ENCODE data around the gene CALCOCO2. TPM values are rescaled to one million over a fixed set of nuclear protein-coding genes. Genes with fewer than 3 reads are reported as not detected.
A peak's percentile ranks its signal among the peaks of the same experiment; 100 is the strongest.

The CALCOCO2 gene
- total and polyA plus RNA-seq, 2 of the 13 experiments (the other 11 are each of a cell fraction or from before 2014, with no cell fraction given) = 72.9 to 111 TPM

GRCh38 chr17:48878920-48879898 is 48.4 kb downstream of the CALCOCO2 start (continued):
- TF ChIP-seq ARNTL (CRISPR knock-in tag; IDR thresholded peaks at IDR 0.05) (no peak), PATZ1 (CRISPR knock-in tag; IDR thresholded peaks at IDR 0.05) (no peak), IKZF4 (CRISPR knock-in tag; IDR thresholded peaks at IDR 0.05; ENCODE audit: borderline replicate concordance, low read depth, not compliant biosample characterization) (no peak), REST (IDR thresholded peaks at IDR 0.05; ENCODE audit: borderline replicate concordance in 1 of 2, low read depth in 1 of 2, low read length in 2 of 2) (no peak), MED1 (CRISPR knock-in tag; IDR thresholded peaks at IDR 0.05) (no peak), KAT2B (IDR thresholded peaks at IDR 0.05; ENCODE audit: borderline replicate concordance, low read depth, low read length) (no peak), ATF7 (IDR thresholded peaks at IDR 0.05) (no peak), ATF7 (CRISPR knock-in tag; IDR thresholded peaks at IDR 0.05) (no peak), ZFP62 (CRISPR knock-in tag; IDR thresholded peaks at IDR 0.05) (no peak), ZNF607 (CRISPR knock-in tag; IDR thresholded peaks at IDR 0.05; ENCODE audit: borderline replicate concordance) (no peak), ASH2L (IDR thresholded peaks at IDR 0.05; ENCODE audit: insufficient read length, low read depth, low read length) (no peak), MAF1 (CRISPR knock-in tag; IDR thresholded peaks at IDR 0.05; ENCODE audit: borderline replicate concordance) (no peak), HIC2 (CRISPR knock-in tag; IDR thresholded peaks at IDR 0.05; ENCODE audit: low read depth) (no peak), RBFOX2 (IDR thresholded peaks at IDR 0.05; ENCODE audit: low read depth, low read length) (no peak), ZNF460 (CRISPR knock-in tag; IDR thresholded peaks at IDR 0.05; ENCODE audit: borderline replicate concordance) (no peak), ZNF33B (CRISPR knock-in tag; IDR thresholded peaks at IDR 0.05) (0 out of 2 replicates have a peak, but pooled peaks have one; percentile 38), KMT2A (CRISPR knock-in tag; IDR thresholded peaks at IDR 0.05) (no peak), ZNF292 (CRISPR knock-in tag; IDR thresholded peaks at IDR 0.05; ENCODE audit: borderline replicate concordance, low read depth) (no peak)
